ENCODE measurements around the gene LGSN.
"Not testable (repeated sequence)": the region's sequence is repeated elsewhere in the genome, so short reads cannot be mapped to it uniquely, and the experiment has no call there.

Gene LGSN, protein sequence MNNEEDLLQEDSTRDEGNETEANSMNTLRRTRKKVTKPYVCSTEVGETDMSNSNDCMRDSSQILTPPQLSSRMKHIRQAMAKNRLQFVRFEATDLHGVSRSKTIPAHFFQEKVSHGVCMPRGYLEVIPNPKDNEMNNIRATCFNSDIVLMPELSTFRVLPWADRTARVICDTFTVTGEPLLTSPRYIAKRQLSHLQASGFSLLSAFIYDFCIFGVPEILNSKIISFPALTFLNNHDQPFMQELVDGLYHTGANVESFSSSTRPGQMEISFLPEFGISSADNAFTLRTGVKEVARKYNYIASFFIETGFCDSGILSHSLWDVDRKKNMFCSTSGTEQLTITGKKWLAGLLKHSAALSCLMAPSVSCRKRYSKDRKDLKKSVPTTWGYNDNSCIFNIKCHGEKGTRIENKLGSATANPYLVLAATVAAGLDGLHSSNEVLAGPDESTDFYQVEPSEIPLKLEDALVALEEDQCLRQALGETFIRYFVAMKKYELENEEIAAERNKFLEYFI

DNA sequence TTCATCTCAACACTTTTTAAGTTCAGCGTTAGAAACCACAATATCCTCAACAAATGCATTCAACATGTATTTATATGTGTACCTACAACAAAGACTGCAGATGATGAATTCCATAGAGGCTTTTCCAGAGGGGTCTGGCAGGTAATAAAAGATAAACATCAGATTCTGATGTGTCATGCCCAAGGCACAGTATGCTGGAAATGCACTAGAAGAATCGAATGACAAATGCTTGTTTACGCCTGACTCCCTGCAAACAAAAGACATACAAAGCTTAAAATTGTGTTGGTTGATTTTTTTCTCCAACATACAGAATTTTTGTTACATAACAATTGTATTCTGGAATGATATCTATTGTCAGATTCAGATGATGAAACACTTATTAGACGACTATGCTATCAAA is at the start of gene LGSN:
Gene LGSN, minus strand, starts transcription at position 45 of the 400 bp plus-strand sequence. Its CDS starts 40 bp downstream, at position 5.
- DNase-seq, result no peak

DNA sequence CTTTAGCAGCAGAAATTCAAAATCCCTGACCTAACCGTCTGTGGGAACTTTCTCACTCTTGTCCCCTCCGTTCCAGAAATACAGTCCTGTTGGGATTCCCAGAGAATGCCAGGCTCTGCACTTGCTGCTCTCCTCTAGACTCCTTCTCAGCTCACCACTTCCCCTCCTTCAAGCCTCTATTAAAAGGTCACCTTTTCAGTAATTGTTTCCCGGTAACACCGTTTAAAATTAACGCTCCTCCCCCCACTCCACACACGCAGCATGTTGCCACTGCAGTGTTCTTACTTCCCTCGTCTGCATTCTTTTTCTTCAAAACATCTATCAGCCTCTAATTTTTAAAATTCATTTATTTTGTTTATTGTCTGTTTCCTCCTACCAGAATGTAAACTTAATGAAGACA is 48.6 kb upstream of the LGSN start:
- DNase-seq, result no peak

DNA sequence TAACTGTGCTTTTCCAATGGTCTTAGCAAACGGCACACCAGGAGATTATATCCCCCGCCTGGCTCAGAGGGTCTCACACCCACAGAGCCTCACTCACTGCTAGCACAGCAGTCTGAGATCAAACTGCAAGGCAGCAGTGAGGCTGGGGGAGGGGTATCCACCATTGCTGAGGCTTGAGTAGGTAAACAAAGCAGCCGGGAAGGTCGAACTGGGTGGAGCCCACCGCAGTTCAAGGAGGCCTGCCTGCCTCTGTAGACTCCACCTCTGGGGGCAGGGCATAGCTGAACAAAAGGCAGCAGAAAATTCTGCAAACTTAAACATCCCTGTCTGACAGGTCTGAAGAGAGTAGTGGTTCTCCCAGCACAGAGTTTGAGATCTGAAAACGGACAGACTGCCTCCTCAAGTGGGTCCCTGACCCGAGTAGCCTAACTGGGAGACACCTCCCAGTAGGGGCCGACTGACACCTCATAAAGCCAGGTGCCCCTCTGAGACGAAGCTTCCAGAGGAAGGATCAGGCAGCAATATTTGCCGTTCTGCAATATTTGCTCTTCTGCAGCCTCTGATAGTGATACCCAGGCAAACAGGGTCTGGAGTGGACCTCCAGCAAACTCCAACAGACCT is 42.8 kb upstream of the LGSN start:
- not testable (repeated sequence) for DNase-seq

DNA sequence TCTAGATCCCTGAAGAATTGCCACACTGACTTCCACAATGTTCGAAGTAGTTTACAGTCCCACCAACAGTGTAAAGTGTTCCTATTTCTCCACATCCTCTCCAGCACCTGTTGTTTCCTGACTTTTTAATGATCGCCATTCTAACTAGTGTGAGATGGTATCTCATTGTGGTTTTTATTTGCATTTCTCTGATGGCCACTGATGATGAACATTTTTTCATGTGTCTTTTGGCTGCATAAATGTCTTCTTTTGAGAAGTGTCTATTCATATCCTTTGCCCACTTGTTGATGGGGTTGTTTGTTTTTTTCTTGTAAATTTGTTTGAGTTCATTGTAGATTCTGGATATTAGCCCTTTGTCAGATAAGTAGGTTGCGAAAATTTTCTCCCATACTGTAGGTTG is 37.6 kb upstream of the LGSN start:
- not testable (repeated sequence) for DNase-seq

DNA sequence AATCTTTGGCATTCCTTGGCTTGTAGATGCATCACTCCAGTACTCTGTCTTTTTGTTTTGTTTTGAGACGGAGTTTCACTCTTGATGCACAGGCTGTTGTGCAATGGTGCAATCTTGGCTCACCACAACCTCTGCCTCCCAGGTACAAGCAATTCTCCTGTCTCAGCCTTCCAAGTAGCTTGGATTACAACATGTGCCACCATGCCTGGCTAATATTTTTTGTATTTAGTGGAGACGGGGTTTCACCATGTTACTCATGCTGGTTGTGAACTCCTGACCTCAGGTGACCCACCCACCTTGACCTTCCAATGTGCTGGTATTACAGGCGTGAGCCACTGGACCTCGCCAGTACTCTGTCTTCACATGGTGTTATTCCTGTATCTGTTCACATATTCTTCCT is 35.8 kb upstream of the LGSN start:
- DNase-seq, result no peak

DNA sequence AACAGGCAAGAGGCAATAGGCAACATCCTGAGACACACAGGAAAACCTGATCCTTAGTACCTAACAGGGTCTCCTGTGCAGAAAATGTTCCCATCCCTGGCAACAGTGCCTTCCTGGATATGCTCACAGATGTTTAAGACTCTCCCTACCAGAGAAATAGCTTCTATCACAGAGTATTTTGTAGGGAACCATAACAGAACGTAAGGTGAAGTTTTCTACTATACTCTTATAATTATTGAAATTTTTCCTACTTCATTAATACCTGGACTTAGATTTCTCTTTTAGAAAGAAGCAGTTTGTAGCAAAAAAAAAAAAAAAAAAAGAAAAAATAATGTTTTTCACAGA is 33.5 kb upstream of the LGSN start:
- DNase-seq, result no peak

DNA sequence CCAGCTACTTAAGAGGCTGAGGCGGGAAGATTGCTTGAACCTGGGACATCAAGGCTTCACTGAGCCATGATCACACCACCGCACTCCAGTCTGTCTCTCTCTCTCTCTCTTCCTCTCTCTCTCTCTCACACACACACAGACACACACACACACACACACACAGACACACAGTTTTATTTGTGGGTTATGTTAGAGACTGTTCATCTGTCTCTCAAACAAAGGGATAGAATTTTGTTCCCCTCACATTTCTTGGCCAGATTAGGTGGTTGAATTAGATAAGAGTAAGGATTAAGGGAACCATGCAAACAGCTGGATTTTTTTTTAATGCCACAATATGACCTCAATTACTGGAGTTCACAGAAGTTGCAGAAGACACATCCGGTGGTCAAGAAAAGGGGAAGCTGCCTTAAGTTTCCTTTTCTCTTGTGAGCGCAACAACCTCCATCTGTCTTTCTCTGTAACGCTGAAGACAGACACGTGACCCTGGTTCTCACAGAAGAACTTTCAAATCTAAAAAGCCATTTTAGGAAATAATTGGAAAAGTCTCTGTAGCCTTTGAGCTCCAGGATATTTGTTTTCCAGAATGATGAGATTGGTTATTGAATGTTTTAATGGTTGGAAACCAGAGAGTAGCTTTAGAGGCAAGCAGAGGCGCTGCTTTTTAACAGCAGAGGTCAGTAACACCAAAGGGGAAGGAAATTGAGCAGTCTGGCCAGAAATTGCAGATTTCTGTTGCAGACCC is 32.9 kb upstream of the LGSN start:
- DNase-seq, result no peak

DNA sequence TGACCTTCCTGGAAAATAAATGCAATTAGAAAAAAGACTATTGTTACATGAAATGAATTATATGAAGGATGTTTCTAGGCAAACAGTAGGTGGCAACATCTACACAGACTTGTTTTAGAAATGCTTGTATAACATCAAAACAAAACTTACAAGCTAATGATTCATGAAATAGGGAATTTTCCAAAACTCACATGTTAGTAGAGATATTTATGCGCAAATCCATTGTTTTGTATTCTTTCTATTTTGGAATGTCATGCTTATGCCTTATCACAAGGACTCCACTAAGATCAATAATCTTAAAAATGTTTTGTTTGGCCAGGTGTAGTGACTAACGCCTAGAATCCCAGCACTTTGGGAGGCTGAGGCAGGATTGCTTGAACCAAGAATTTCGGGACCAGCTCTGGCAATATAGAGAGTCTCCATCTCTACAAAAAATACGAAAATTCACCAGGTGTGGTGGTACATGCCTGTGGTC is 32.3 kb upstream of the LGSN start:
- DNase-seq, result no peak

DNA sequence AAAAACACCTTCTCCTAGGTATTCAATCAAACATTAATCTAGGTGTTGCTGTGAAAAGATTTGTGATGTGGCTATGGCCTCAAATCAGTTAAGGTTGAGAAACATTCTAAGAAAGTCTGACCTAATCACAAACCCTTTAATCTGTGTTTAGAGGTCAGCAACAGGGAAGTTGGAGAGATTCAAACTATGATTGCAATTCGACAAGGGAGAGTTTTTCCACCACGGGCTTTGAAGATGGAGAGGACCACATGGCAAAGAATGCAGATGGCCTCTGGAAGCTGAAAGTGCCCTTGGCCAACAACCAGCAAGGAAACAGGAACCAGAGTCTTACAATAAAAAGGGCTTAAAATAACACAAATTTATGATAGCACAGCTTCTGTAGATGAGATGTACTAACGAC is 29.6 kb upstream of the LGSN start:
- no peak for DNase-seq

DNA sequence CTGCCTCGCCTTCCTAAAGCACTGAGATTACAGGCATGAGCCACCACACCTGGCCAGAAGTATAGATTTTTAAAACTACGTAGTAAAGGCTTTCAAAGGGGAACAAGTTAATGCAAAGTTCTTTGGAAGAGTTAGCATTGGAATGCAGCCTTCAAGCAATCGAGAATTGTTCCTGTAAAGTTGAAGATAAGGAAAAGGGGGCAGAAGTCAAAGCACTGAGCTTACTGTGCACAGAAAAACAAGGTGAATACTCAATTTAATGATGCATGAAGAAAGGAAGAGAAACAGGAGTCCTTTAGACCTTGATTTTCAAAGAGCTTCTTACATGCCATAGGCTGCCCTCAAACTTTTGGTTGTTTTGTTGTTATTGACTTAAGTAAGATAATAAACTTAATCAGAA is 29.1 kb upstream of the LGSN start:
- no peak for DNase-seq

DNA sequence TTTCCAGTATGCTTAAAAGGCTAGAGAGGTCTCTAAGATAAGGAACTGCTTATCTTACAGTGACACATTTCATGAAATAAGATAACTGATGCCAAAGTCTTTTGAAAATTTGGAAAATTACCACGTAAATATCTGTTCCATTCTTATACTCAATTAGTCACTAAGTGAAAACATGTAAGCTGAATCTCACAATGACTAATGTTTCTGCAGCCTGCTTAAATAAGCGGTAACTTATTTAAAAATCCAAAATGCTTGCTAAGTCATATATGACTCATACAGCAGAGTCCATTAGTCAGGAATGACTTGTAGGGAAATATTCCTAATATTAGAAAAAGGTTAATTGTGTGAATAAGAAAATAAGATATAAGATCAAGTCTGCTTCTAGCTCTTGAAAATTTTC is 27.8 kb upstream of the LGSN start:
- no peak for DNase-seq

DNA sequence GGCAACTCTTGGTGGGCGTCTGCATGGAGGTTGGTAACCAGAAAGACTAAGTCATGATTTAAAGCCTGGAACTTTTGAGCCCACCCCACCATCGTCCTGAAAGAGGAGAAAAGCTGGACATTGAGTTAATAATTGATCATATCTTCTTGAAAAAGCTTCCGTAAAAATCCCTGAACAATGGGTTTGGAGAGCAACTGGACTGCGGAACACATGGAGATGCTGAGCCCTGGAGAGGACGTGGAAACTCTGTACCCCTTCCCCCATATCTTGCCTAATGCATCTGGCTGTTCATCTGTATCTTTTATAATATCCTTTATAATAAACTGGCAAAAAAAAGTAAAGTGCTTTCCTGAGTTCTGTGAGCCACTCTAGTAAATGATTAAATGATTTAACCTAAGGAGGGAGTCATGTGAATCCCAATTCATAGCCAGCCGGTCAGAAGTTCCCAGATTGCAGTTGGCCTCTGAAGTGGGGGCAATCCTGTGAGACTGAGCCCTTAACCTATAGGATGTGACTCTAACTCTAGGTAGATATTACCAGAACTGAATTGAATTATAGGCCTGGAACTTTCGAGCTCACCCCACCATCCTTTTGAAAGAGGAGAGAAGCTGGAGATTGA is 26.5 kb upstream of the LGSN start:
- DNase-seq, result no peak

DNA sequence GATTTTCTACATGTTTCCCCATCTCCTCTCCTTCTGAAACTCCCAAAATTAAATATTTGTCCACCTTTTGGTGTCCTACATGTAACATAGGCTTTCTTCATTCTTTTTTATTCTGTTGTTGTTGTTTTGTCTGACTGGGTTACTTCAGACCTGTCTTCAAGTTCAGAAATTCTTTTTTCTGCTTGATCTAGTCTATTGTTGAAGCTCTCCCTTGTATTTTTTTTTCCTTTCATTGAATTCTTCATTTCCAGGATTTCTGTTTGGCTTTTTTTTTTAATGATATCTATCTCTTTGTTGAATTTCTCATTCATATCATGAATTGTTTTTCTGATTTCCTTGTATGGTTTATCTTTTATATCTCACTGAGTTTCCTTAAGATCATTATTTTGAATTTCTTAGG is 20.6 kb upstream of the LGSN start:
- no peak for DNase-seq

DNA sequence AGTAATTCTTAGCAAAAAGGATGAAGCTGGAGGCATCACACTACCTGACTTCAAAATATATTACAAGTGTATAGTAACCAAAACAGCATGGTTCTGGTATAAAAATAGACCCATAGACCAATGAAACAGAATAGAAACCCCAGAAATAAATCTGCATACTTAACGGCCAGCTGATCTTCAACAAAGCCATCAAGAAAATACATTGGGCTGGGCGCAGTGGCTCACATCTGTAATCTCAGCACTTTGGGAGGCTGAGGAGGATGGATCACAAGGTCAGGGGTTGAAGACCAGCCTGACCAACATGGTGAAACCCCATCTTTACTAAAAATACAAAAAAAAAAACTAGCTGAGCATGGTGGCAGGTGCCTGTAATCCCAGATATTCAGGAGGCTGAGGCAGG is 14.9 kb upstream of the LGSN start:
- DNase-seq, result not testable (repeated sequence)

DNA sequence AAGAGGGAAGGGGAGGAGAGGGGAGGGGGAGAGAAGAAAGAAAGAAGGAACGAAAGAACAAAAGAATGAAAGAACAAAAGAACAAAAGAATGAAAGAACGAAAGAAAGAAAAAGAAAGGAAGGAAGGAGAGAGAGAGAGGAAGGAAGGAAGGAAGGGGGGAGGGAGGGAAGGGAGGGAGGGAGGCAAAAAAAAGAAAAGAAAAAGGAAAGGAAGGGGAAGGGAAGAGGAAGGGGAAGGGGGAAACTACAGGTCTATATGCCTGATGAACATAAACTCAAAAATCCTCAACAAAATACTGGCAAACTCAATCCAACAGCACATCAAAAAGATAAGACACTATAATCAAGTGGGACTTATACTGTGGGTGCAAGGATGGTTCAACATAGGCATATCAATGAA is 13.7 kb upstream of the LGSN start:
- no peak for DNase-seq

DNA sequence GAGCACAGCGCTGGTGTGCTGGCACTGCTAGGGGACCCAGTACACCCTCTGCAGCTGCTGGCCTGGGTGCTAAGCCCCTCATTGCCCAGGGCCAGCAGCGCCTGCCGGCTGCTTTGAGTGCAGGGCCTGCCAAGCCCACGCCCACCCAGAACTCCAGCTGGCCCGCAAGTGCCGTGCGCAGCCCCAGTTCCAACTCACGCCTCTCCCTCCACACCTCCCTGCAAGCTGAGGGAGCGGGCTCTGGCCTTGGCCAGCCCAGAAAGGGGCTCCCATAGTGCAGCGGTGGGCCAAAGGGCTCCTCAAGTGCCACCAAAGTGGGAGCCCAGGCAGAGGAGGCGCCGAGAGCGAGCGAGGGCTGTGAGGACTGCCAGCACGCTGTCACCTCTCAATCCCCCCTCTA is 6.8 kb upstream of the LGSN start:
- DNase-seq, result not testable (repeated sequence)

DNA sequence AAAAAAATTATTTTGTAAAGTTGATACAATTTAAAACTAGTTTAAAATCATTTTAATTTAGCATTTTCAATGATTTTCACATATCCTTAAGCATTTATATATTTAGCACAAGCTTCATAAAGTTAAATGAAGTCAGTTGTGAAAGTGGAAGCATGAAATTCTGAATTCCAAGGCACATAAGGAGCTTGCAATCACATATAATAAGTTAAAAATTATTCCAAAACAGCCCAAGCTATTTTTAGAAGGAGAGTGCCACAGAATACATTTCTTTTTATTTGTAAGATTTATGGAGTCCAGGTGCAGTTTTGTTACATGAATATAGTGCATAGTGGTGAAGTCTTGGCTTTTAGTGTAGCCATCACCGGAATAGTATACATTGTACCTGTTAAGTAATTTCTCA is 3.2 kb upstream of the LGSN start:
- no peak for DNase-seq

DNA sequence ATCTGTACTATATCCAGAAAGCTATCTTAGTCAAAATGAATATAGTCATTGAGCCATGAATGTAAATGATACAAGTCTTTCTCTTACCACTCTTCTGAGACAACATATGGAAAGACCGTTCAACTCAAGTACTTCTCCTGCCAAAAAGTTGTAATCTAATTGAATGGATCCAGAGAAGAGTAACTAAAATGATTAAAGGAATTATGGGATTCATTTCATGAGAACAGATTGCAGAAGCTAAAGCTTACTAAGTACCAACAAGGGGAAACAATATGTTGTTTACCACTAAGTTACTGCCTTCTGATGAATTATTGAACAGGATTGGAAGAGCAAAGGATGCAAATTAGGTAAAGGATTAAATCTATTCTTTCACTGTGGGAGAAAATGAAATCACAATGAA is 2.0 kb upstream of the LGSN start:
- DNase-seq, result no peak

DNA sequence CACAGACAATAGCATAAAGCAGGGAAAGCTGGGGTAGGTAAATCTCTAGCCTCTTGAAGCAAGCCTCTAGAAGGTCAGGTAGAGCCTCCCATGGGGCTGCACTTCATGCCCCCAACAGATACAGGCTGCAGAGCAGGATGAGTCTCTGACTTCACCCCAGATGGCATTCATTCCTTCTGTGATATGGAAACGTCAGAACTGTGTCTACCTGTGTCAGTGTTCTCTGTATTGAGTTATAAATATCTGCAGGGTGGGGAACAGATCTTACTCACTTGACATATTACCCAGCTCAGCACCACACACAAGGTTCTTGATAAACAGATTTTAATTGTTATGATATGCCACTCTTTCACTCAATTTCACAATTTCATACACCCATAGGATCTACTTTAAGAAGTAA is 2.1 kb downstream of the LGSN start:
- no peak for DNase-seq

DNA sequence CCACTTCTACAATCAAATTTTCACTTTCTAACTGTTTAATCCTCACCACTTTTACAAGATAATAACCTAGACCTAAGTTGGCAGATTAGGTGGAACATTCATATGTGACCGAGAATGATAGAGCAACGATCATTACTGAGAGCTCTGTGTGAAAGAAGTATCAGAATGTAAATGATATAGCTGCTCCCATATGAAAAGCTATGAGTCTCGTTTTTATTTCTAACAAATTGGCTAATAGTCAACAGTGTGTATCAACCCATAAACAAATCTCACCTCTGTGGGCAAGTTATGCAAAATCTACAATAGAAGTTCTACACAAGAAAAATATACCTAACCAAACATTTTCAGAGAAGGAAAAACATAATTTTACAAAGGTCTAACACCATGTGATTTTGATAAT is 3.7 kb downstream of the LGSN start:
- no peak for DNase-seq

DNA sequence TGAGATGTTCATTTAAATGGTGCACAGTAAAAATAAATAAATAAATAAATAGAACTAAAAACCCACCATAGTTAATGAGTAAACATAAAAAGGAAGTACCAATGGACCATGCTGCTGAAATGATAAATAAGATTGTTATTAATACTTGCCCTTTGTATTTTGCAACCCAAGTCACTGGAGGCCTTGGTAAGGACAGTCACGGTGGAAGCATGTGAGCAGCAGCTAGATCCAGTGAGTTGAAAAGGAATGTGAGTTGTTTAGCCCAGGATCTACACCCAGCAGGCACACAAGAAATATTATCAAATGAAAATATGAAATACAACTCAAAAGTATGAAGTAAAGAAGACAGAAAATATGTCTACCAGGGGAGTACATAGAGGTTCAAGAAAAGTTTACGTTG is 6.7 kb downstream of the LGSN start:
- DNase-seq, result no peak

DNA sequence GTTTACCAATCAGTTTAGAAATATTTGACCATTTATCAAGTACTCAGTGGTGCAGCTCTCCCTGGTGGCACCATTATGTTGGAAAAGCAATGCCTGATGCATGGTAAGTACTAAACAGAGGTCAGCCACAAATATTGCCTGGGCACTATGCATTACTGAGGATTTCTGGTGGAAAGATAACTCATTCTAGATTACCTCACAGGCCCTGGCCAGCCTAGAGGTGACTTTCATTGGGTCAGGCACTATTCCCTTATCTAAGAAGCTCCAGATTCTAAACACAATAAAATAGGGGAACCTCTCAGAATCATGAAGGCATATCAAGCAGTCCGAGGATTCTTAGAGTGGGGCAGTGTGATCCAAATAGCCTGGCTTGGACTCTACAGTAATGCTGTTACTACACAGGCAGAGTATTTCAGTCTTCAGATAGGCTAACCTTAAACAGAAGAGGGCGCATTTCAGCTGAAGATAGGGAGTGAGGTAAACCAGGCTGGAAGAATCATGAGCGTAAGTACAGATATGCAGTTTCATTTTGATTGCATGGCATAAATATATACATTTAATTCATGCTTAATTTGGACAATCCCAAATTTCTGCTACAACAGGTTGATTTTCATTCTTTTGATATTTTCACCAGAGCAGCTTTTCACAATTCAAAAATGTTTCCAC is 12.1 kb downstream of the LGSN start:
- DNase-seq, result no peak

DNA sequence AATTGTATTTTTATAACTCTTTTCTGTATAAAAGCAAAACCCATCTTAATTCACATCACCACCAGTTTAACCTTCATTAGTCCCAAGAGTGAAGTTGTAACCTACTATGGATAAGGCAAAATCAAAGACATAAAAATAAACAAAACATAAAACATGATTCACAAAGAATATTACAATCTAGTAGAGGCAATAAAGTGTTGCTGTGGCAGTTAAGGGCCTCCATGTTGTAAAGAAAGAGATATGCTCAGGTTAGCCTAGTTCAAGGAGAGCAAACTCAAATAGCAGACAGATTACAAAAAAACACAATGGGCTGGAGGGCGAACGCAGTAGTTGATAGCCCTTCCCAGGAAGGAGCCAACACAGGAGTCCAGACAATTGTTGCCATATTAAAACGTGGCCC is 13.4 kb downstream of the LGSN start:
- DNase-seq, result no peak

Measured in left hindlimb (tissue), 1 donor.